ENCODE data around the gene ZNF683. TPM values are rescaled to one million over a fixed set of nuclear protein-coding genes. Genes with fewer than 3 reads are reported as not detected.
"Not testable (repeated sequence)": the region's sequence is repeated elsewhere in the genome, so short reads cannot be mapped to it uniquely, and the experiment has no call there.

ZNF683 gene
- total RNA-seq, 4 donors from 2014 or later: 0.62 TPM; not detected in 3

- TF ChIP-seq, protein P1, sequence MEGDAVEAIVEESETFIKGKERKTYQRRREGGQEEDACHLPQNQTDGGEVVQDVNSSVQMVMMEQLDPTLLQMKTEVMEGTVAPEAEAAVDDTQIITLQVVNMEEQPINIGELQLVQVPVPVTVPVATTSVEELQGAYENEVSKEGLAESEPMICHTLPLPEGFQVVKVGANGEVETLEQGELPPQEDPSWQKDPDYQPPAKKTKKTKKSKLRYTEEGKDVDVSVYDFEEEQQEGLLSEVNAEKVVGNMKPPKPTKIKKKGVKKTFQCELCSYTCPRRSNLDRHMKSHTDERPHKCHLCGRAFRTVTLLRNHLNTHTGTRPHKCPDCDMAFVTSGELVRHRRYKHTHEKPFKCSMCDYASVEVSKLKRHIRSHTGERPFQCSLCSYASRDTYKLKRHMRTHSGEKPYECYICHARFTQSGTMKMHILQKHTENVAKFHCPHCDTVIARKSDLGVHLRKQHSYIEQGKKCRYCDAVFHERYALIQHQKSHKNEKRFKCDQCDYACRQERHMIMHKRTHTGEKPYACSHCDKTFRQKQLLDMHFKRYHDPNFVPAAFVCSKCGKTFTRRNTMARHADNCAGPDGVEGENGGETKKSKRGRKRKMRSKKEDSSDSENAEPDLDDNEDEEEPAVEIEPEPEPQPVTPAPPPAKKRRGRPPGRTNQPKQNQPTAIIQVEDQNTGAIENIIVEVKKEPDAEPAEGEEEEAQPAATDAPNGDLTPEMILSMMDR (IDR thresholded peaks at IDR 0.05): no peak
- TF ChIP-seq EP300 (IDR thresholded peaks at IDR 0.05): no peak
- no peak for TF ChIP-seq POLR2A (IDR thresholded peaks at IDR 0.05)
- no peak for TF ChIP-seq POLR2AphosphoS5 (IDR thresholded peaks at IDR 0.05)
These were observed 11.5 kb upstream of the ZNF683 start for GRCh38 chr1:26384076-26384475.

DNA sequence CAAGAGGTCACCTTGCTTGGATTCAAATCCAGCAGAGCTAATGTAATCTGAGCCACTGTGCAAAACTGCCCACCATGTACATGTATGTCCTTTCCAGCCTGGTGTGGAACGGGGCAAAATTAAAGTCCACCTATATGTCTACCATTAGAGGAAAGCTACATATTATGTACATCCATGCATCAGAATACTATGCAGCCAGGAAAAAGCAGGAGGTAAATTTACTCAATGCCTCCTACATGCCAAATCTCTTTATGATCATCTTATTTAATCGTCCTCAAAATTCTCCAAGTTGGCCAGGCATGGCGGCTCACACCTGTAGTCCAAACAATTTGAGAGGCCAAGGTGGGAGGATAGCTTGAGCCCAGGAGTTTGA lies 6.3 kb upstream of the ZNF683 start:
- Histone ChIP-seq H3K9me3 (no peaks in the 10 kb centered on the region), H3K4me1 (peaks cover 0 to 3% (median 0%) of the 10 kb centered on the region in 3 donors), H3K36me3 (no peaks in the 10 kb centered on the region), H3K27me3 (peaks cover 17% of the 10 kb centered on the region), H3K4me3 (no peak overlapping the region), H3K27ac (no peak overlapping the region)
- no peak for ATAC-seq
- TF ChIP-seq POLR2A (IDR thresholded peaks at IDR 0.05): no peak
- TF ChIP-seq, protein P1 (IDR thresholded peaks at IDR 0.05): no peak
- no peak for TF ChIP-seq EP300 (IDR thresholded peaks at IDR 0.05)
- no peak for TF ChIP-seq POLR2AphosphoS5 (IDR thresholded peaks at IDR 0.05)
- 92 to 100% methylated on average over 2 of the region's 3 CpGs for WGBS, 2 donors (ENCODE audit: low coverage in 1 of 2)

More at GRCh38 chr1:26384076-26384475, 11.5 kb upstream of the ZNF683 start:
- Histone ChIP-seq H3K9me3 (no peaks in the 10 kb centered on the region), H3K4me3 (no peak overlapping the region), H3K27me3 (peaks cover 55% of the 10 kb centered on the region), H3K27ac (no peak overlapping the region), H3K4me1 (no peaks in the 10 kb centered on the region), H3K36me3 (no peaks in the 10 kb centered on the region)
- 69 to 76% methylated on average over 2 to 3 of the region's 3 CpGs for WGBS, 2 donors (ENCODE audit: low coverage in 1 of 2)
- ATAC-seq: no peak

GRCh38 chr1:26378088-26378878 lies 5.7 kb upstream of the ZNF683 start:
- Histone ChIP-seq H3K36me3 (no peaks in the 10 kb centered on the region), H3K4me1 (peaks cover 0 to 3% (median 0%) of the 10 kb centered on the region in 3 donors), H3K27me3 (peaks cover 17% of the 10 kb centered on the region), H3K9me3 (no peaks in the 10 kb centered on the region), H3K27ac (no peak overlapping the region), H3K4me3 (no peak overlapping the region)
- ATAC-seq: peak; percentile 31
- 0 to 27% methylated on average over 1 to 4 of the region's 5 CpGs for WGBS, 2 donors (ENCODE audit: low coverage in 1 of 2)
- TF ChIP-seq POLR2A (IDR thresholded peaks at IDR 0.05) (no peak), POLR2AphosphoS5 (IDR thresholded peaks at IDR 0.05) (peak; percentile 26)

- Histone ChIP-seq H3K4me3 (no peak overlapping the region), H3K4me1 (peaks cover 0 to 3% (median 0%) of the 10 kb centered on the region in 3 donors), H3K27me3 (peaks cover 23% of the 10 kb centered on the region), H3K9me3 (no peaks in the 10 kb centered on the region), H3K27ac (no peak overlapping the region), H3K36me3 (no peaks in the 10 kb centered on the region)
- 71 to 84% methylated on average over 1 to 4 of the region's 4 CpGs for WGBS, 2 donors (ENCODE audit: low coverage in 1 of 2)
- no peak for ATAC-seq
- TF ChIP-seq POLR2AphosphoS5 (IDR thresholded peaks at IDR 0.05) (no peak), EP300 (IDR thresholded peaks at IDR 0.05) (no peak), POLR2A (IDR thresholded peaks at IDR 0.05) (no peak)
- TF ChIP-seq, protein P1 (IDR thresholded peaks at IDR 0.05): no peak
These were observed 3.5 kb upstream of the ZNF683 start for GRCh38 chr1:26376050-26376449.

DNA sequence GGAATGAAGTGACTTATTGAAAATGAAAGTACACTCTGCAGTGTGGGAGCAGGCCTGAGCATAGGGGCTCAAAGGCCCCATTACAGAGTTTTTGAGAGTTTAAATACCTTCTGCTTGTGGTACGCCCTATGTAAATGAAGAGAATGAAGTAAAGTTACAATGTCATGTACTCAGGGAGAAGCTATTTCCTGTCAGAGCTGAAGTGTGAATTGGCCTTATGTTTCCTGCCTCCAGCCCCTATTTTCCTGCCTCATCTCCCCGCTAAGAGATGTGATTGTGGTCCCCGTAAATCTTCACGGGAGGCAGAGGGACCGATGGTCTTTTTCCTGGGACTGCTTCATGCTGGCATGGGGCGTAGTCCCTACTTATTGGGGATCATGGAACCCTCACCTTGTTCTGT lies 2.5 kb upstream of the ZNF683 start:
- no peak for ATAC-seq
- 60 to 82% methylated on average over 1 to 5 of the region's 6 CpGs for WGBS, 2 donors (ENCODE audit: low coverage in 1 of 2)
- no peak for TF ChIP-seq EP300 (IDR thresholded peaks at IDR 0.05)
- TF ChIP-seq POLR2A (IDR thresholded peaks at IDR 0.05): no peak
- no peak for TF ChIP-seq POLR2AphosphoS5 (IDR thresholded peaks at IDR 0.05)
- TF ChIP-seq, protein P1 (IDR thresholded peaks at IDR 0.05): no peak

DNA sequence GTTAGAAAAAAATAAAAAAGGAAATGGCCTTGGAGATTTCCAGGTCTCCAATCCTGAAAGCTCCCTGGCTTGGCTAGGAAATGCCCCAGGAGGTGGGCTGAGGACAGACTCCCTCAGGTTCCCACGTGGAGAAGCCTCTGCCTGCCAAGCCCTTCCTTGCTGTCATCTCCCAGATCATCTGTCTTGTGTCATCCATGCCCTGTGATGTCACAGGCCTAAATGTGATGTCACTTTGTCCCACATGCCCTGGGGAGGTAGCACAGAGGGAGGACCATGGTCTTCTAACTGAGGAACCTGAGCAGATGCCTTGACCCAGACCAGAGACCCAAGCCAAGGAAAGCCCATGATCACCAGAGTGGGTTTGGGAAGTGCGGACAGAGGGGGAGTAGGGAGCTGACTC lies 1.8 kb upstream of the ZNF683 start:
- 50 to 57% methylated on average over 2 of the region's 2 CpGs for WGBS, 2 donors (ENCODE audit: low coverage in 1 of 2)
- H3K9me3 ChIP-seq: not testable (repeated sequence)

More for the DNA sequence above, 2.5 kb upstream of the ZNF683 start:
- Histone ChIP-seq H3K27me3 (peaks cover 29% of the 10 kb centered on the region), H3K9me3 (no peaks in the 10 kb centered on the region), H3K27ac (no peak overlapping the region), H3K4me3 (no peak overlapping the region), H3K36me3 (no peaks in the 10 kb centered on the region), H3K4me1 (peaks cover 0 to 3% (median 0%) of the 10 kb centered on the region in 3 donors)

More for the DNA sequence above, 1.8 kb upstream of the ZNF683 start:
- H3K27me3 ChIP-seq: peaks cover 31% of the 10 kb centered on the region
- not testable (repeated sequence) for ATAC-seq, H3K27ac ChIP-seq, H3K4me1 ChIP-seq, H3K36me3 ChIP-seq, H3K4me3 ChIP-seq
